ENCODE data around the gene AP4B1. TPM values are rescaled to one million over a fixed set of nuclear protein-coding genes. Genes with fewer than 3 reads are reported as not detected.

AP4B1 gene
- polyA plus RNA-seq, 1 donor from 2014 or later = 178 TPM

DNA sequence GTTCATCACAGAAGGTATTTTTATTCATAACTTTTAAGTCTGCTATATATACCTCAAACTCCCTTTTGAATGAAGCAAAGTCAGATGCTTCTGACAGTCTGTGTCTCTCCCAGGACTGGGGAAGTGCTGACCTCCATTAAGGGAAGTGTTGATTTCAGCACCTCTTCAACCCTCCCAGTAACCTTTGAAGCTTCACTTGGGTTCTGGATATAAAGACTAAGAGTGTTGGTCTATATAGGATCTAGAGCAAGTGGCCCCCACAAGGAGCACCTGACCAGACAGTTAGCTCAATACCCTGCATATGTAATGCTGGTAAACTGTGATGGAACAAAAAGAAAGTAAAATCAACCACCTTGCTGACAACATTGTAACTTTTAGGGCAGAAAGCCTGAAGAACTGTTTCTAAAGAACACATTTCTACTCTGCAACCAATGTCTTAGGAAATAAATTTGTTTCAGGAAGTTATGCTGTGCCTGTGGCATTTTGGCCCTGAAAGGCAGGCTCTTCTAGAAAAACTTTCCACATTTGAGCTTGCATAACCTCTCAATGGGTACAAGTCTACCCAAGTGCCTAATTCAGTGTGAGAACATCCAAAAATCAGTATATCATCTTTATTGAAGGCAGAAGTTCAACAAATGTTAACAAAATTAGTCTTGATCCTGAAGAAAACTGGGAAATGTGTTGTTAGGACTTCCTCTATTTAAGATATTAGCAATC is 32.2 kb downstream of the AP4B1 start:
- no peaks in the 10 kb centered on the region for H3K27me3 ChIP-seq (ENCODE audit: insufficient read depth, low read depth, low read length)
- no peak overlapping the region for H3K27ac ChIP-seq (ENCODE audit: low read length)
- H2AFZ ChIP-seq (ENCODE audit: low read depth, low read length) = no peak overlapping the region
- no peaks in the 10 kb centered on the region for H4K20me1 ChIP-seq (ENCODE audit: insufficient read depth)
- TF ChIP-seq TAF1 (IDR thresholded peaks at IDR 0.05; ENCODE audit: low read depth) (no peak), RAD21 (conservative IDR thresholded peaks at IDR 0.05) (no peak)
- TF ChIP-seq, protein P1, sequence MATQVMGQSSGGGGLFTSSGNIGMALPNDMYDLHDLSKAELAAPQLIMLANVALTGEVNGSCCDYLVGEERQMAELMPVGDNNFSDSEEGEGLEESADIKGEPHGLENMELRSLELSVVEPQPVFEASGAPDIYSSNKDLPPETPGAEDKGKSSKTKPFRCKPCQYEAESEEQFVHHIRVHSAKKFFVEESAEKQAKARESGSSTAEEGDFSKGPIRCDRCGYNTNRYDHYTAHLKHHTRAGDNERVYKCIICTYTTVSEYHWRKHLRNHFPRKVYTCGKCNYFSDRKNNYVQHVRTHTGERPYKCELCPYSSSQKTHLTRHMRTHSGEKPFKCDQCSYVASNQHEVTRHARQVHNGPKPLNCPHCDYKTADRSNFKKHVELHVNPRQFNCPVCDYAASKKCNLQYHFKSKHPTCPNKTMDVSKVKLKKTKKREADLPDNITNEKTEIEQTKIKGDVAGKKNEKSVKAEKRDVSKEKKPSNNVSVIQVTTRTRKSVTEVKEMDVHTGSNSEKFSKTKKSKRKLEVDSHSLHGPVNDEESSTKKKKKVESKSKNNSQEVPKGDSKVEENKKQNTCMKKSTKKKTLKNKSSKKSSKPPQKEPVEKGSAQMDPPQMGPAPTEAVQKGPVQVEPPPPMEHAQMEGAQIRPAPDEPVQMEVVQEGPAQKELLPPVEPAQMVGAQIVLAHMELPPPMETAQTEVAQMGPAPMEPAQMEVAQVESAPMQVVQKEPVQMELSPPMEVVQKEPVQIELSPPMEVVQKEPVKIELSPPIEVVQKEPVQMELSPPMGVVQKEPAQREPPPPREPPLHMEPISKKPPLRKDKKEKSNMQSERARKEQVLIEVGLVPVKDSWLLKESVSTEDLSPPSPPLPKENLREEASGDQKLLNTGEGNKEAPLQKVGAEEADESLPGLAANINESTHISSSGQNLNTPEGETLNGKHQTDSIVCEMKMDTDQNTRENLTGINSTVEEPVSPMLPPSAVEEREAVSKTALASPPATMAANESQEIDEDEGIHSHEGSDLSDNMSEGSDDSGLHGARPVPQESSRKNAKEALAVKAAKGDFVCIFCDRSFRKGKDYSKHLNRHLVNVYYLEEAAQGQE (IDR thresholded peaks at IDR 0.05; ENCODE audit: borderline replicate concordance) = no peak
- no peaks in the 10 kb centered on the region for H3K36me3 ChIP-seq (ENCODE audit: insufficient read depth, low read length)
- H3K9me3 ChIP-seq (ENCODE audit: low read length) = no peaks in the 10 kb centered on the region
- no peaks in the 10 kb centered on the region for H3F3A ChIP-seq (ENCODE audit: insufficient read depth, low read length, poor library complexity, severe bottlenecking)
- H3K9ac ChIP-seq (ENCODE audit: low read length) = no peak overlapping the region
- H3K4me2 ChIP-seq (ENCODE audit: low read length) = no peak overlapping the region
- H3K79me2 ChIP-seq (replicated peaks; ENCODE audit: insufficient read depth, low read length) = no peaks in the 10 kb centered on the region
- no peak overlapping the region for H3K4me3 ChIP-seq (ENCODE audit: low read length)
- H3K9me2 ChIP-seq (ENCODE audit: insufficient read depth, low read length) = no peaks in the 10 kb centered on the region

DNA sequence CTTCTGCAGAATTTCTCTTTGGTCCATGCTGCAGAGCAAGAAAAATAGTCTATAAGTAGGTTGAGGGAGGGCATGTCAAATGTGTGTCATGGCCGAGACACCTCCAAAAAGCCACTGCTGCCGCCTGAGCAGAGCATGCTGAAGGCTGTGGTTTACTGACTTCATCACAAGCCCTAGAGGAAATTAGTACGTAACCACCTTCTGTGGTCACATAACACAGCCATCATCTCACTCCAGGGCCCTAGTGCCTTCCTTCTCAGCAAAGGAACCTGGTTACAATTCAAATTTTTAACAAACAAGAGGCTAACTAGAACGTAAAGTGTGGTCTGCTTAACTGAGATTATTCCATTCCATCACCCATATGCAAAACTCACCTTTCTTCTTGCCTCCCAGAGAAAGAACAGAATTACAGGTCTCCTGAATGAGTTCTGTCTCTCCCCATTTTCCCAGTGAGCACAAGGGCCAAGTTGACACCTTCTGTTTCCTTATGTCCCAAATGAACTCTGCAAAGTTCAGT is 32.9 kb downstream of the AP4B1 start, which contains the start of gene PTPN22:
PTPN22 (minus strand) TSS at position 116 of the 517 bp plus-strand sequence.
- Histone ChIP-seq H3K9ac (ENCODE audit: low read length) (no peak within 1 kb of the TSS), H3K27me3 (ENCODE audit: insufficient read depth, low read depth, low read length) (no peaks in the 10 kb centered on the region), H3F3A (ENCODE audit: insufficient read depth, low read length, poor library complexity, severe bottlenecking) (no peaks in the 10 kb centered on the region), H3K4me3 (ENCODE audit: low read length) (no peak within 1 kb of the TSS), H3K9me3 (ENCODE audit: low read length) (no peaks in the 10 kb centered on the region), H3K36me3 (ENCODE audit: insufficient read depth, low read length) (no peaks in the 10 kb centered on the region), H4K20me1 (ENCODE audit: insufficient read depth) (no peaks in the 10 kb centered on the region), H3K79me2 (replicated peaks; ENCODE audit: insufficient read depth, low read length) (no peaks in the 10 kb centered on the region), H2AFZ (ENCODE audit: low read depth, low read length) (no peak within 1 kb of the TSS), H3K27ac (ENCODE audit: low read length) (no peak within 1 kb of the TSS), H3K4me2 (ENCODE audit: low read length) (no peak within 1 kb of the TSS), H3K9me2 (ENCODE audit: insufficient read depth, low read length) (no peaks in the 10 kb centered on the region)
- no peak for TF ChIP-seq TAF1 (IDR thresholded peaks at IDR 0.05; ENCODE audit: low read depth)
- no peak for TF ChIP-seq EP300 (conservative IDR thresholded peaks at IDR 0.05; ENCODE audit: poor library complexity, severe bottlenecking)
- TF ChIP-seq RAD21 (conservative IDR thresholded peaks at IDR 0.05) = no peak
- no peak for TF ChIP-seq POLR2AphosphoS5 (IDR thresholded peaks at IDR 0.05)
- TF ChIP-seq, protein P1 (IDR thresholded peaks at IDR 0.05; ENCODE audit: borderline replicate concordance) = no peak
- no peak for TF ChIP-seq MXI1 (conservative IDR thresholded peaks at IDR 0.05; ENCODE audit: poor library complexity, severe bottlenecking)
- TF ChIP-seq, protein P2, sequence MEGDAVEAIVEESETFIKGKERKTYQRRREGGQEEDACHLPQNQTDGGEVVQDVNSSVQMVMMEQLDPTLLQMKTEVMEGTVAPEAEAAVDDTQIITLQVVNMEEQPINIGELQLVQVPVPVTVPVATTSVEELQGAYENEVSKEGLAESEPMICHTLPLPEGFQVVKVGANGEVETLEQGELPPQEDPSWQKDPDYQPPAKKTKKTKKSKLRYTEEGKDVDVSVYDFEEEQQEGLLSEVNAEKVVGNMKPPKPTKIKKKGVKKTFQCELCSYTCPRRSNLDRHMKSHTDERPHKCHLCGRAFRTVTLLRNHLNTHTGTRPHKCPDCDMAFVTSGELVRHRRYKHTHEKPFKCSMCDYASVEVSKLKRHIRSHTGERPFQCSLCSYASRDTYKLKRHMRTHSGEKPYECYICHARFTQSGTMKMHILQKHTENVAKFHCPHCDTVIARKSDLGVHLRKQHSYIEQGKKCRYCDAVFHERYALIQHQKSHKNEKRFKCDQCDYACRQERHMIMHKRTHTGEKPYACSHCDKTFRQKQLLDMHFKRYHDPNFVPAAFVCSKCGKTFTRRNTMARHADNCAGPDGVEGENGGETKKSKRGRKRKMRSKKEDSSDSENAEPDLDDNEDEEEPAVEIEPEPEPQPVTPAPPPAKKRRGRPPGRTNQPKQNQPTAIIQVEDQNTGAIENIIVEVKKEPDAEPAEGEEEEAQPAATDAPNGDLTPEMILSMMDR (IDR thresholded peaks at IDR 0.05; ENCODE audit: poor library complexity, severe bottlenecking) = no peak
- no peak for TF ChIP-seq EZH2 (IDR thresholded peaks at IDR 0.05; ENCODE audit: borderline replicate concordance, insufficient read depth, low read length, poor library complexity, severe bottlenecking)
- TF ChIP-seq SMC3 (conservative IDR thresholded peaks at IDR 0.05; ENCODE audit: poor library complexity) = no peak

Measured in neural cell (in vitro differentiated cells).